WTC11 (cell line): ENCODE results near the gene SMAD3. TPM values are rescaled to one million over a fixed set of nuclear protein-coding genes. Genes with fewer than 3 reads are reported as not detected.

ENCODE experiments used
- ATAC-seq: fragments of 200-7000 bp; cut with Tn5 transposase; 2 replicates; pipeline ENCODE4 v1.10.0; 2021; ENCODE audit warnings: mild to moderate bottlenecking, moderate library complexity
- CTCF ChIA-PET: fragments of 300-600 bp; sonication (Branson Sonifier 250); formaldehyde crosslinking; loops from one replicate; lab custom pipeline; 2021; ENCODE audit warnings: antibody characterized with exemption; lab: Charles Lee
- POLR2A ChIA-PET: fragments of 350-600 bp; sonication (Branson Sonifier 250); formaldehyde crosslinking; loops from one replicate; lab custom pipeline; 2021; ENCODE audit warnings: antibody characterized with exemption; lab: Charles Lee
- DNase-seq: peaks from one replicate; pipeline ENCODE4 v3.0.0; 2021; ENCODE audit warnings: low spot score
- H3K27ac Mint-ChIP-seq: 2 replicates; pipeline ENCODE4 v1.8.0; 2021; ENCODE audit warnings: mixed read lengths
- H3K27me3 Mint-ChIP-seq: 2 replicates; pipeline ENCODE4 v1.8.0; 2021; ENCODE audit warnings: low read depth, mild to moderate bottlenecking, moderate library complexity, mixed read lengths
- H3K36me3 Mint-ChIP-seq: 2 replicates; pipeline ENCODE4 v1.8.0; 2021; ENCODE audit warnings: mixed read lengths
- H3K4me1 Mint-ChIP-seq: 2 replicates; pipeline ENCODE4 v1.8.0; 2022; ENCODE audit warnings: mixed read lengths
- H3K4me3 Mint-ChIP-seq: 2 replicates; pipeline ENCODE4 v1.8.0; 2021; ENCODE audit warnings: mild to moderate bottlenecking, moderate library complexity, mixed read lengths
- H3K9me3 Mint-ChIP-seq: 2 replicates; pipeline ENCODE4 v1.8.0; 2021; ENCODE audit warnings: mixed read lengths
- CREM ChIP-seq: sonication (generic); formaldehyde crosslinking; IDR thresholded peaks from 2 replicates; pipeline ENCODE4 v1.8.1; 2022; ENCODE audit warnings: mild to moderate bottlenecking, missing genetic modification reagents, moderate library complexity
- KAT7 ChIP-seq: sonication (generic); formaldehyde crosslinking; IDR thresholded peaks from 2 replicates; pipeline ENCODE4 v1.8.1; 2023; ENCODE audit warnings: missing genetic modification reagents, mild to moderate bottlenecking, borderline replicate concordance
- NFYB ChIP-seq: sonication (generic); formaldehyde crosslinking; conservative IDR thresholded peaks from 2 replicates; pipeline ENCODE4 v1.8.0; 2022; ENCODE audit warnings: low read depth, missing genetic modification reagents
- NR2C2 ChIP-seq: sonication (generic); formaldehyde crosslinking; IDR thresholded peaks from 2 replicates; pipeline ENCODE4 v1.8.0; 2022; ENCODE audit warnings: mild to moderate bottlenecking, missing genetic modification reagents
- RORB ChIP-seq: fragments of 250-450 bp; sonication (Bioruptor Pico); IDR thresholded peaks from 2 replicates; pipeline ENCODE4 v1.9.0; 2021; ENCODE audit warnings: mild to moderate bottlenecking
- ZNF121 ChIP-seq: sonication (generic); formaldehyde crosslinking; IDR thresholded peaks from 2 replicates; pipeline ENCODE4 v1.8.0; 2023; ENCODE audit warnings: missing genetic modification reagents
- ZNF219 ChIP-seq: sonication (generic); formaldehyde crosslinking; IDR thresholded peaks from 2 replicates; pipeline ENCODE4 v1.8.0; 2023; ENCODE audit warnings: missing genetic modification reagents, mild to moderate bottlenecking, borderline replicate concordance
- ZNF263 ChIP-seq: sonication (generic); formaldehyde crosslinking; IDR thresholded peaks from 2 replicates; pipeline ENCODE4 v1.8.1; 2022; ENCODE audit warnings: low read depth, mild to moderate bottlenecking, moderate library complexity, missing genetic modification reagents
- ZNF317 ChIP-seq: sonication (generic); formaldehyde crosslinking; IDR thresholded peaks from 2 replicates; pipeline ENCODE4 v1.8.1; 2023; ENCODE audit warnings: low read depth, mild to moderate bottlenecking, moderate library complexity, missing genetic modification reagents, borderline replicate concordance
- ZNF396 ChIP-seq: fragments of 250-450 bp; sonication (Bioruptor Pico); IDR thresholded peaks from 2 replicates; pipeline ENCODE4 v1.8.0; 2021; ENCODE audit warnings: mild to moderate bottlenecking, moderate library complexity, borderline replicate concordance
- ZNF416 ChIP-seq: fragments of 250-450 bp; sonication (Bioruptor Pico); IDR thresholded peaks from 2 replicates; pipeline ENCODE4 v1.9.0; 2021; ENCODE audit warnings: mild to moderate bottlenecking, inconsistent platforms
- total RNA-seq: library from RNA; stranded (reverse); gene quantifications from 3 replicates; pipeline ENCODE4 v1.2.3, GENCODE V29; 2021
- TF ChIP-seq, protein P1 (sequence below): sonication (generic); formaldehyde crosslinking; IDR thresholded peaks from 2 replicates; pipeline ENCODE4 v1.8.1; 2023; ENCODE audit warnings: mild to moderate bottlenecking, missing genetic modification reagents
- TF ChIP-seq, protein P2 (sequence below): sonication (generic); formaldehyde crosslinking; IDR thresholded peaks from 2 replicates; pipeline ENCODE4 v1.8.1; 2022; ENCODE audit warnings: mild to moderate bottlenecking, missing genetic modification reagents, moderate library complexity, borderline replicate concordance
- TF ChIP-seq, protein P3 (sequence below): sonication (generic); formaldehyde crosslinking; IDR thresholded peaks from 2 replicates; pipeline ENCODE4 v1.8.1; 2022; ENCODE audit warnings: missing genetic modification reagents, borderline replicate concordance
- TF ChIP-seq, protein P4 (sequence below): sonication (generic); formaldehyde crosslinking; IDR thresholded peaks from 2 replicates; pipeline ENCODE4 v1.8.1; 2023; ENCODE audit warnings: mild to moderate bottlenecking, missing genetic modification reagents, moderate library complexity
- TF ChIP-seq, protein P5 (sequence below): fragments of 250-450 bp; sonication (Bioruptor Pico); IDR thresholded peaks from 2 replicates; pipeline ENCODE4 v1.9.0; 2021; ENCODE audit warnings: mild to moderate bottlenecking
- TF ChIP-seq, protein P6 (sequence below): sonication (generic); formaldehyde crosslinking; IDR thresholded peaks from 2 replicates; pipeline ENCODE4 v1.8.0; 2023; ENCODE audit warnings: missing genetic modification reagents, mild to moderate bottlenecking, borderline replicate concordance
- TF ChIP-seq, protein P7 (sequence below): sonication (generic); formaldehyde crosslinking; IDR thresholded peaks from 2 replicates; pipeline ENCODE4 v1.8.1; 2023; ENCODE audit warnings: mild to moderate bottlenecking, missing genetic modification reagents, borderline replicate concordance

SMAD3 gene
- total RNA-seq, 1 experiment from 2014 or later, result 34.6 TPM

DNA sequence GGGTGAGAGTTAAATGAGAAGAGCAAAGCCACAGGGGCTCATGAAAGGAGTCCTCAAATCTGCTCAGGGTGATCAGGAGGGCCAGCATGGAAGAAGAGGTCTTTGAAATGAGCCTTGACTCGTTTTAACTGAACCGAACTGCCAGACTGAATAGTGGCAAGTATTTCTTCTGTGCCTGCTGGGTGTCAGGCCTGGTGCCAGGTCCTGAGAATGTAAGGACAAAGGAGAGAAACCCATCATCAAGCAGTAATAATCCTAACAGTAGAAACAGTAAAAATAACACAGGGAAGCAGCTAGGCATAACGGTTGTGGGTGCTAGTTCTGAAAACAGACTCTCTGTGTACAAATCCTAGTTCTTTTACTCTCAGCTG is 40.4 kb upstream of the SMAD3 start (continued):
- TF ChIP-seq, protein P1, sequence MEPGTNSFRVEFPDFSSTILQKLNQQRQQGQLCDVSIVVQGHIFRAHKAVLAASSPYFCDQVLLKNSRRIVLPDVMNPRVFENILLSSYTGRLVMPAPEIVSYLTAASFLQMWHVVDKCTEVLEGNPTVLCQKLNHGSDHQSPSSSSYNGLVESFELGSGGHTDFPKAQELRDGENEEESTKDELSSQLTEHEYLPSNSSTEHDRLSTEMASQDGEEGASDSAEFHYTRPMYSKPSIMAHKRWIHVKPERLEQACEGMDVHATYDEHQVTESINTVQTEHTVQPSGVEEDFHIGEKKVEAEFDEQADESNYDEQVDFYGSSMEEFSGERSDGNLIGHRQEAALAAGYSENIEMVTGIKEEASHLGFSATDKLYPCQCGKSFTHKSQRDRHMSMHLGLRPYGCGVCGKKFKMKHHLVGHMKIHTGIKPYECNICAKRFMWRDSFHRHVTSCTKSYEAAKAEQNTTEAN (CRISPR knock-in tag), result no peak
- TF ChIP-seq ZNF416 (CRISPR knock-in tag), result no peak
- no peak for TF ChIP-seq ZNF317
- no peak for TF ChIP-seq ZNF396 (CRISPR knock-in tag)
- TF ChIP-seq NR2C2 (CRISPR knock-in tag), result no peak
- no peak for TF ChIP-seq ZNF263 (CRISPR knock-in tag)
- no peak for TF ChIP-seq ZNF219 (CRISPR knock-in tag)

DNA sequence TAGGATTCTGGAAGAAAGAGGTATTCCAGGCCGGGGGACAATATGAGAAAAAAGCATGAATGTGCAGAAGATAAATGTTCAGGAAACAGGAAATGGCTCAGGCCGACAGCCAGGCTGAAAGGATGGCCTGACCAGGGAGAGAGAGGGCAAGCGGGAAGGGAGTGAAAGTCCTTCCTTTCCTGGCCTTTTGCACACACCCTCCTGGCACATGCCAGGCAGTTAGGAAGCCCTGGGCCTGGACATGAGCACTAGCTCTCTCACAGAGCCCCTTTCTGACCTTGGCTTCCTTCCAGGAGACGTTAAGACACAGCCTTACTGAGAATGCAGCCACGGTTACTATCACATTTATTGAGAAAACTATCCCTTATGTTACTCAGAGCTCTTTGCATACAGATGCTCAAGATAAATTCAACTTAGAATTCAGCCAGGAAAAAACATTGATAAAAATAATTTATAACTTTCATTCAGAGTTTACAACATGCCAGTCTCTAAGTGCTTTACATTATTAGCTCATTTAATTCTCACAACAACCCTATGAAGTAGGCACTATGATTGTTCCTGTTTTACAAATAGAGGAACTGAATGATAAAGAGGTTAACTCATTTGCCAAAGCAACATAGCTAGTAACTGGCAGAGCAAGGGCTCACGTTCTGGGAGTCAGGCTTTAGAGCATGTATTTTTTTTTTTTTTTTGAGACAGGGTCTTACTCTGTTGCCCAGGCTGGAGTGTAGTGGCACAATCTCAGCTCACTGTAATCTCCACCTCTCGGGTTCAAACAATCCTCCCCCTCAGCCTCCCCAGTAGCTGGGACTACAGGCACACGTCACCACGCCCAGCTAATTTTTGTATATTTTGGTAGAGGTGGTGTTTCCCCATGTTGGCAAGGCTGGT is 39.4 kb upstream of the SMAD3 start:
- TF ChIP-seq KAT7 (CRISPR knock-in tag) (no peak), RORB (CRISPR knock-in tag) (no peak), ZNF121 (CRISPR knock-in tag) (peak; percentile 61; the same call in 1 of the 2 replicates), CREM (CRISPR knock-in tag) (no peak), NFYB (no peak)
- TF ChIP-seq, protein P2, sequence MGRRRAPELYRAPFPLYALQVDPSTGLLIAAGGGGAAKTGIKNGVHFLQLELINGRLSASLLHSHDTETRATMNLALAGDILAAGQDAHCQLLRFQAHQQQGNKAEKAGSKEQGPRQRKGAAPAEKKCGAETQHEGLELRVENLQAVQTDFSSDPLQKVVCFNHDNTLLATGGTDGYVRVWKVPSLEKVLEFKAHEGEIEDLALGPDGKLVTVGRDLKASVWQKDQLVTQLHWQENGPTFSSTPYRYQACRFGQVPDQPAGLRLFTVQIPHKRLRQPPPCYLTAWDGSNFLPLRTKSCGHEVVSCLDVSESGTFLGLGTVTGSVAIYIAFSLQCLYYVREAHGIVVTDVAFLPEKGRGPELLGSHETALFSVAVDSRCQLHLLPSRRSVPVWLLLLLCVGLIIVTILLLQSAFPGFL (CRISPR knock-in tag), result no peak
- Mint-ChIP-seq H3K9me3 (no peaks in the 10 kb centered on the region), H3K4me1 (peaks cover 57% of the 10 kb centered on the region), H3K27me3 (no peaks in the 10 kb centered on the region), H3K4me3 (no peak overlapping the region), H3K27ac (peak overlapping the region; percentile 67; the same call in 1 of the 2 replicates), H3K36me3 (no peaks in the 10 kb centered on the region)
- ChIA-PET POLR2A (interaction anchor here (1.2 kb wide), 1 partner anchor 21 kb away, joined by 3 read pairs; no protein-coding TSS in a partner anchor), CTCF (interaction anchor here (1.0 kb wide), 1 partner anchor 139 kb away, joined by 3 read pairs; no protein-coding TSS in a partner anchor)
- ATAC-seq (no peak), DNase-seq (no peak)

DNA sequence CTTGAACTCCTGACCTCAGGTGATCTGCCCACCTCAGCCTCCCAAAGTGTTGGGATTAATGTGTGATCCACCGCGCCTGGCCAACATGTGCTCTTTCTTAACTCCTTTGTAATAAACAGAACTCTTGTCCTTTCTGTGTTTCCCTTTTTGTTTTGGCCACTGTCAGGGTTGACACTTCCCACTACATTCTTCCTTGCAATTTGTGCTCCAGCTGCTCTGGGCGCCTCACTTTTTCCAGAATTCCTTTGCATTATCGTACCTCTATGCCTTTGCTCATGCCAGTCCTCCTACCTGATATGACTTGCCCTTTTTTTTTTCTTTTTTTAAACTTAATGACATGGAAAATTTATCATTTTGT is 38.8 kb upstream of the SMAD3 start:
- no peak for DNase-seq
- no peak for ATAC-seq
- H3K4me3 Mint-ChIP-seq, result no peak overlapping the region
- ChIA-PET CTCF (no interaction called here), POLR2A (interaction anchor here (1.2 kb wide), 1 partner anchor 22 kb away, joined by 3 read pairs; no protein-coding TSS in a partner anchor)
- no peaks in the 10 kb centered on the region for H3K9me3 Mint-ChIP-seq
- peaks cover 51% of the 10 kb centered on the region for H3K4me1 Mint-ChIP-seq
- peak overlapping the region; percentile 22; the same call in 1 of the 2 replicates for H3K27ac Mint-ChIP-seq
- no peaks in the 10 kb centered on the region for H3K27me3 Mint-ChIP-seq
- H3K36me3 Mint-ChIP-seq, result no peaks in the 10 kb centered on the region
- TF ChIP-seq, protein P3, sequence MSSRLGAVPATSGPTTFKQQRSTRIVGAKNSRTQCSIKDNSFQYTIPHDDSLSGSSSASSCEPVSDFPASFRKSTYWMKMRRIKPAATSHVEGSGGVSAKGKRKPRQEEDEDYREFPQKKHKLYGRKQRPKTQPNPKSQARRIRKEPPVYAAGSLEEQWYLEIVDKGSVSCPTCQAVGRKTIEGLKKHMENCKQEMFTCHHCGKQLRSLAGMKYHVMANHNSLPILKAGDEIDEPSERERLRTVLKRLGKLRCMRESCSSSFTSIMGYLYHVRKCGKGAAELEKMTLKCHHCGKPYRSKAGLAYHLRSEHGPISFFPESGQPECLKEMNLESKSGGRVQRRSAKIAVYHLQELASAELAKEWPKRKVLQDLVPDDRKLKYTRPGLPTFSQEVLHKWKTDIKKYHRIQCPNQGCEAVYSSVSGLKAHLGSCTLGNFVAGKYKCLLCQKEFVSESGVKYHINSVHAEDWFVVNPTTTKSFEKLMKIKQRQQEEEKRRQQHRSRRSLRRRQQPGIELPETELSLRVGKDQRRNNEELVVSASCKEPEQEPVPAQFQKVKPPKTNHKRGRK (CRISPR knock-in tag), result no peak
- TF ChIP-seq, protein P4, sequence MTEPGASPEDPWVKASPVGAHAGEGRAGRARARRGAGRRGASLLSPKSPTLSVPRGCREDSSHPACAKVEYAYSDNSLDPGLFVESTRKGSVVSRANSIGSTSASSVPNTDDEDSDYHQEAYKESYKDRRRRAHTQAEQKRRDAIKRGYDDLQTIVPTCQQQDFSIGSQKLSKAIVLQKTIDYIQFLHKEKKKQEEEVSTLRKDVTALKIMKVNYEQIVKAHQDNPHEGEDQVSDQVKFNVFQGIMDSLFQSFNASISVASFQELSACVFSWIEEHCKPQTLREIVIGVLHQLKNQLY, result no peak
- TF ChIP-seq, protein P5, sequence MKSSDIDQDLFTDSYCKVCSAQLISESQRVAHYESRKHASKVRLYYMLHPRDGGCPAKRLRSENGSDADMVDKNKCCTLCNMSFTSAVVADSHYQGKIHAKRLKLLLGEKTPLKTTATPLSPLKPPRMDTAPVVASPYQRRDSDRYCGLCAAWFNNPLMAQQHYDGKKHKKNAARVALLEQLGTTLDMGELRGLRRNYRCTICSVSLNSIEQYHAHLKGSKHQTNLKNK (CRISPR knock-in tag), result no peak
- TF ChIP-seq, protein P6, sequence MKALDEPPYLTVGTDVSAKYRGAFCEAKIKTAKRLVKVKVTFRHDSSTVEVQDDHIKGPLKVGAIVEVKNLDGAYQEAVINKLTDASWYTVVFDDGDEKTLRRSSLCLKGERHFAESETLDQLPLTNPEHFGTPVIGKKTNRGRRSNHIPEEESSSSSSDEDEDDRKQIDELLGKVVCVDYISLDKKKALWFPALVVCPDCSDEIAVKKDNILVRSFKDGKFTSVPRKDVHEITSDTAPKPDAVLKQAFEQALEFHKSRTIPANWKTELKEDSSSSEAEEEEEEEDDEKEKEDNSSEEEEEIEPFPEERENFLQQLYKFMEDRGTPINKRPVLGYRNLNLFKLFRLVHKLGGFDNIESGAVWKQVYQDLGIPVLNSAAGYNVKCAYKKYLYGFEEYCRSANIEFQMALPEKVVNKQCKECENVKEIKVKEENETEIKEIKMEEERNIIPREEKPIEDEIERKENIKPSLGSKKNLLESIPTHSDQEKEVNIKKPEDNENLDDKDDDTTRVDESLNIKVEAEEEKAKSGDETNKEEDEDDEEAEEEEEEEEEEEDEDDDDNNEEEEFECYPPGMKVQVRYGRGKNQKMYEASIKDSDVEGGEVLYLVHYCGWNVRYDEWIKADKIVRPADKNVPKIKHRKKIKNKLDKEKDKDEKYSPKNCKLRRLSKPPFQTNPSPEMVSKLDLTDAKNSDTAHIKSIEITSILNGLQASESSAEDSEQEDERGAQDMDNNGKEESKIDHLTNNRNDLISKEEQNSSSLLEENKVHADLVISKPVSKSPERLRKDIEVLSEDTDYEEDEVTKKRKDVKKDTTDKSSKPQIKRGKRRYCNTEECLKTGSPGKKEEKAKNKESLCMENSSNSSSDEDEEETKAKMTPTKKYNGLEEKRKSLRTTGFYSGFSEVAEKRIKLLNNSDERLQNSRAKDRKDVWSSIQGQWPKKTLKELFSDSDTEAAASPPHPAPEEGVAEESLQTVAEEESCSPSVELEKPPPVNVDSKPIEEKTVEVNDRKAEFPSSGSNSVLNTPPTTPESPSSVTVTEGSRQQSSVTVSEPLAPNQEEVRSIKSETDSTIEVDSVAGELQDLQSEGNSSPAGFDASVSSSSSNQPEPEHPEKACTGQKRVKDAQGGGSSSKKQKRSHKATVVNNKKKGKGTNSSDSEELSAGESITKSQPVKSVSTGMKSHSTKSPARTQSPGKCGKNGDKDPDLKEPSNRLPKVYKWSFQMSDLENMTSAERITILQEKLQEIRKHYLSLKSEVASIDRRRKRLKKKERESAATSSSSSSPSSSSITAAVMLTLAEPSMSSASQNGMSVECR (CRISPR knock-in tag), result no peak
- TF ChIP-seq, protein P7, sequence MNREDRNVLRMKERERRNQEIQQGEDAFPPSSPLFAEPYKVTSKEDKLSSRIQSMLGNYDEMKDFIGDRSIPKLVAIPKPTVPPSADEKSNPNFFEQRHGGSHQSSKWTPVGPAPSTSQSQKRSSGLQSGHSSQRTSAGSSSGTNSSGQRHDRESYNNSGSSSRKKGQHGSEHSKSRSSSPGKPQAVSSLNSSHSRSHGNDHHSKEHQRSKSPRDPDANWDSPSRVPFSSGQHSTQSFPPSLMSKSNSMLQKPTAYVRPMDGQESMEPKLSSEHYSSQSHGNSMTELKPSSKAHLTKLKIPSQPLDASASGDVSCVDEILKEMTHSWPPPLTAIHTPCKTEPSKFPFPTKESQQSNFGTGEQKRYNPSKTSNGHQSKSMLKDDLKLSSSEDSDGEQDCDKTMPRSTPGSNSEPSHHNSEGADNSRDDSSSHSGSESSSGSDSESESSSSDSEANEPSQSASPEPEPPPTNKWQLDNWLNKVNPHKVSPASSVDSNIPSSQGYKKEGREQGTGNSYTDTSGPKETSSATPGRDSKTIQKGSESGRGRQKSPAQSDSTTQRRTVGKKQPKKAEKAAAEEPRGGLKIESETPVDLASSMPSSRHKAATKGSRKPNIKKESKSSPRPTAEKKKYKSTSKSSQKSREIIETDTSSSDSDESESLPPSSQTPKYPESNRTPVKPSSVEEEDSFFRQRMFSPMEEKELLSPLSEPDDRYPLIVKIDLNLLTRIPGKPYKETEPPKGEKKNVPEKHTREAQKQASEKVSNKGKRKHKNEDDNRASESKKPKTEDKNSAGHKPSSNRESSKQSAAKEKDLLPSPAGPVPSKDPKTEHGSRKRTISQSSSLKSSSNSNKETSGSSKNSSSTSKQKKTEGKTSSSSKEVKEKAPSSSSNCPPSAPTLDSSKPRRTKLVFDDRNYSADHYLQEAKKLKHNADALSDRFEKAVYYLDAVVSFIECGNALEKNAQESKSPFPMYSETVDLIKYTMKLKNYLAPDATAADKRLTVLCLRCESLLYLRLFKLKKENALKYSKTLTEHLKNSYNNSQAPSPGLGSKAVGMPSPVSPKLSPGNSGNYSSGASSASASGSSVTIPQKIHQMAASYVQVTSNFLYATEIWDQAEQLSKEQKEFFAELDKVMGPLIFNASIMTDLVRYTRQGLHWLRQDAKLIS (CRISPR knock-in tag), result no peak
